B cell (primary cell): ENCODE measurements around the gene ANKRD24. TPM values are rescaled to one million over a fixed set of nuclear protein-coding genes. Genes with fewer than 3 reads are reported as not detected.

Source experiments
- ATAC-seq: fragments of 200-7000 bp; cut with Tn5 transposase; one replicate; pipeline ENCODE4 v1.10.0; 2021; ENCODE audit warnings: low read depth, mild to moderate bottlenecking, moderate number of reproducible peaks, moderate library complexity
- CTCF ChIA-PET: fragments of 350-600 bp; sonication (Branson Sonifier 250); formaldehyde crosslinking; loops from one replicate; lab custom pipeline; 2021; ENCODE audit warnings: antibody characterized with exemption, inconsistent platforms; lab: Charles Lee
- POLR2A ChIA-PET: fragments of 350-600 bp; sonication (Branson Sonifier 250); formaldehyde crosslinking; loops from one replicate; lab custom pipeline; 2021; ENCODE audit warnings: antibody characterized with exemption; lab: Charles Lee
- DNase-seq: peaks from one replicate; pipeline ENCODE4 v3.0.0; 2013
- H2AFZ ChIP-seq: 2 replicates; pipeline ENCODE4 v1.6.1; 2012; ENCODE audit warnings: mild to moderate bottlenecking, low read depth, low read length; ENCODE audit not compliant: insufficient read depth, poor library complexity, severe bottlenecking
- H3K27ac ChIP-seq, 2 donors: 1 replicate in 1 of 2; 2 replicates in 1 of 2; pipeline ENCODE4 v1.5.1; 2012 to 2013; ENCODE audit warnings: low read length in 2 of 2, mild to moderate bottlenecking in 2 of 2, moderate library complexity in 1 of 2
- H3K27me3 ChIP-seq, 4 experiments: fragments of 200-600 bp in 1 of 4; sonication (generic) in 1 of 4; replicated peaks in 1 of 4; 1 replicate in 2 of 4; 2 replicates in 2 of 4; pipeline versions ENCODE4 v1.6.1 to v1.7.0; 2013 to 2016; ENCODE audit warnings: low read length in 3 of 4, mild to moderate bottlenecking in 2 of 4, mixed read lengths in 1 of 4, moderate library complexity in 1 of 4; ENCODE audit not compliant: insufficient read depth in 4 of 4, control insufficient read depth in 3 of 4; ENCODE audit errors: control extremely low read depth in 1 of 4
- H3K36me3 ChIP-seq, 2 experiments: replicated peaks in 1 of 2; 1 replicate in 1 of 2; 2 replicates in 1 of 2; pipeline versions ENCODE4 v1.6.1 to v1.7.1; 2013; ENCODE audit warnings: low read length in 1 of 2; ENCODE audit not compliant: insufficient read depth in 2 of 2, control insufficient read depth in 1 of 2; ENCODE audit errors: control extremely low read depth in 1 of 2, extremely low read depth in 1 of 2
- H3K4me1 ChIP-seq, 2 donors: fragments of 200-600 bp in 1 of 2; sonication (generic) in 1 of 2; 1 replicate in 1 of 2; 2 replicates in 1 of 2; pipeline versions ENCODE4 v1.5.1 to v1.6.1; 2013 to 2017; ENCODE audit warnings: low read length in 2 of 2; ENCODE audit not compliant: control insufficient read depth in 2 of 2, insufficient read depth in 2 of 2
- H3K4me2 ChIP-seq: replicated peaks from 2 replicates; pipeline ENCODE3; 2012; ENCODE audit warnings: mild to moderate bottlenecking, low read depth, low read length; ENCODE audit not compliant: poor library complexity, severe bottlenecking
- H3K4me3 ChIP-seq, 5 experiments: fragments of 200-600 bp in 1 of 5; sonication (generic) in 1 of 5; 1 replicate in 3 of 5; 2 replicates in 2 of 5; pipeline versions ENCODE4 v1.5.1 to v1.7.0; 2011 to 2016; ENCODE audit warnings: low read length in 4 of 5, mild to moderate bottlenecking in 4 of 5, low read depth in 2 of 5, control low read depth in 1 of 5, moderate library complexity in 1 of 5; ENCODE audit not compliant: insufficient read depth in 1 of 5; ENCODE audit errors: control extremely low read depth in 1 of 5, extremely low read depth in 1 of 5
- H3K79me2 ChIP-seq: fragments of 200-600 bp; sonication (generic); one replicate; pipeline ENCODE4 v1.6.0; 2016; ENCODE audit warnings: low read length; ENCODE audit not compliant: control insufficient read depth, insufficient read depth
- H3K9ac ChIP-seq: fragments of 200-600 bp; sonication (generic); 2 replicates; pipeline ENCODE4 v1.6.1; 2017; ENCODE audit warnings: mild to moderate bottlenecking, low read length, moderate library complexity
- H3K9me3 ChIP-seq, 3 donors: one replicate each; pipeline versions ENCODE4 v1.6.1 to v1.7.1; 2013; ENCODE audit warnings: low read length in 2 of 3; ENCODE audit not compliant: control insufficient read depth in 2 of 3, insufficient read depth in 1 of 3; ENCODE audit errors: control extremely low read depth in 1 of 3
- H4K20me1 ChIP-seq: 2 replicates; pipeline ENCODE4 v1.6.0; 2012; ENCODE audit warnings: mild to moderate bottlenecking, low read length; ENCODE audit not compliant: insufficient read depth, control insufficient read depth, poor library complexity, severe bottlenecking
- H3K27ac Mint-ChIP-seq: one replicate; pipeline ENCODE4 v1.8.0; 2021; ENCODE audit warnings: mixed read lengths
- H3K27me3 Mint-ChIP-seq: one replicate; pipeline ENCODE4 v1.8.0; 2021; ENCODE audit warnings: mixed read lengths
- H3K4me1 Mint-ChIP-seq: one replicate; pipeline ENCODE4 v1.8.0; 2021; ENCODE audit warnings: mixed read lengths
- H3K4me3 Mint-ChIP-seq: one replicate; pipeline ENCODE4 v1.8.0; 2021; ENCODE audit warnings: mixed read lengths
- H3K9me3 Mint-ChIP-seq: one replicate; pipeline ENCODE4 v1.8.0; 2022; ENCODE audit warnings: mixed read lengths; ENCODE audit not compliant: insufficient read depth
- CTCF ChIP-seq: fragments of 200-600 bp; IDR thresholded peaks from one replicate; pipeline ENCODE4 v1.8.0; 2022; ENCODE audit warnings: antibody characterized with exemption, mild to moderate bottlenecking
- EZH2 ChIP-seq: IDR thresholded peaks from 2 replicates; pipeline ENCODE4 v1.6.1; 2012; ENCODE audit warnings: borderline replicate concordance, low read depth, mild to moderate bottlenecking, moderate library complexity, low read length; ENCODE audit not compliant: insufficient read depth, poor library complexity, severe bottlenecking
- WGBS: methylation state at CpG from one replicate; pipeline ENCODE4 v1.1.5; 2013; ENCODE audit warnings: missing lambda C conversion rate; ENCODE audit not compliant: insufficient coverage; 5-methylcytosine and 5-hydroxymethylcytosine counted together
- intact Hi-C: fragments of 100-400 bp; cut with micrococcal nuclease; formaldehyde crosslinking; loops from one replicate; pipeline ENCODE4 v1.10.0; 2022
- polyA plus RNA-seq: library from polyadenylated mRNA; depleted of rRNA; stranded (reverse); fragments of >200 nt; gene quantifications from 2 replicates; pipeline ENCODE4 v1.2.3, GENCODE V29; 2012
- total RNA-seq, 2 donors: library from RNA; stranded (reverse); fragments of 120-200 nt in 1 of 2; gene quantifications; 1 replicate in 1 of 2; 2 replicates in 1 of 2; pipeline versions ENCODE4 v1.2.3 to v1.2.4, GENCODE V29; 2013 to 2022

Gene ANKRD24
- total and polyA plus RNA-seq, 2 donors (not counting 1 experiment from before 2014, with no cell fraction given): 0.37 to 1.5 TPM

DNA sequence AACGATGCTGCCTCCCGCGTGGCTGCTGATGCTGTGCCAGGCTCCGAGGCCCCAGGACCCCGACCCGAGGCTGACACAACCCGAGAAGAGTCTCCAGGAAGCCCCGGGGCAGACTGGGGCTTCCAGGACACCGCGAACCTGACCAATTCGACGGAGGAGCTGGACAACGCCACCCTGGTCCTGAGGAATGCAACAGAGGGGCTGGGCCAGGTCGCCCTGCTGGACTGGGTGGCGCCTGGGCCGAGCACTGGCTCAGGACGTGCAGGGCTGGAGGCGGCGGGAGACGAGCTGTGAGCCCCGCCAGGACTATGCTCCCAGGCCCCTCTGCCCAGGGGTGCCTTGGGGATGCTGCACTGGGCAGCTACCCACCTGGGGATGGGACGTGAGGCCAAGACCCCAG, 10.8 kb upstream of the ANKRD24 start:
- DNase-seq (no peak), ATAC-seq (no peak)
- Histone ChIP-seq H3K27ac (no peak overlapping the region), H3K4me3 (no peak overlapping the region), H3K36me3 (peaks cover 0 to 12% of the 10 kb centered on the region in 2 experiments), H3K79me2 (no peaks in the 10 kb centered on the region), H3K27me3 (peaks cover 0 to 22% (median 8%) of the 10 kb centered on the region in 4 experiments), H2AFZ (no peak overlapping the region), H3K9me3 (peaks cover 0 to 9% (median 0%) of the 10 kb centered on the region in 3 donors), H3K4me1 (no peaks in the 10 kb centered on the region), H3K9ac (no peak overlapping the region), H4K20me1 (no peaks in the 10 kb centered on the region), H3K4me2 (no peak overlapping the region)
- intact Hi-C loops: no loop called here
- Mint-ChIP-seq H3K9me3 (no peaks in the 10 kb centered on the region), H3K27ac (no peak overlapping the region), H3K4me3 (no peak overlapping the region), H3K27me3 (peaks cover 17% of the 10 kb centered on the region), H3K4me1 (no peaks in the 10 kb centered on the region)
- TF ChIP-seq CTCF (no peak), EZH2 (no peak)
- 69% methylated on average over 22 of the region's 22 CpGs for WGBS
- CTCF ChIA-PET: no interaction called here
- POLR2A ChIA-PET: no interaction called here

DNA sequence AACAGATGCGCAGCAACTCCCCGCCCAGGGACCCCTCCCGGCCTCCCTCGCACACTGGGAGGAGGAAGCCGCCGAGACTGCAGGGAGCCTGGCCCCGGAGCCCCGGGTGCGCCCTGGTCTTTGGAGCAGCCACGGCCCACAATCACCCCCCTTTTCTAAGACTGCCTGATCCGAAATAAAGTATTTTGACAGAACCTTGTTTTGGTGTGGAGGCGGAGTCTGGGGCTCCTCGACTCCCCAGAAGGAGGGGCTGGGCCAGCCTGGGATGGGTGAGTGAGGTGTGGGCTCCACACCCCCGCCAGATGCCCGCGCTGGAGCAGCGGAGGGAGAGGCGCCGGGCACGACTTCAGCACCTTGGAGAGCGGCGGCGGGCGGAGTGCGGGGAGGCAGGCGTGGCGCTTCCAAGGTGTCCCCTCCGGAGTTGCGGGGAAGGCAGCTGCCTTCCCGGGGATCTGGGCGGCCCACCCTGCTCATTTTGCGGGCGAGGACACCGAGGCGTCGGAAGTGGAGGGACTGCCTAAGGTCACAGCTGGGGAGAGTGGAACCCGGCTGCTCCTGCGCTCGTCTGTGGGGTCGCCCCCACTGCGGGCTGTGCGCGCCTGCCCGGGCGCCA, 9.5 kb upstream of the ANKRD24 start:
- peaks cover 0 to 19% (median 7%) of the 10 kb centered on the region in 4 experiments for H3K27me3 ChIP-seq
- no peak overlapping the region for H3K4me3 ChIP-seq
- H4K20me1 ChIP-seq: no peaks in the 10 kb centered on the region
- peaks cover 0 to 9% (median 0%) of the 10 kb centered on the region in 3 donors for H3K9me3 ChIP-seq
- no peak overlapping the region for H2AFZ ChIP-seq
- ChIA-PET POLR2A (no interaction called here), CTCF (no interaction called here)
- H3K9me3 Mint-ChIP-seq: no peaks in the 10 kb centered on the region
- no peak overlapping the region for H3K9ac ChIP-seq
- ATAC-seq (peak; percentile 67), DNase-seq (peak; percentile 75)
- no peak overlapping the region for H3K4me3 Mint-ChIP-seq
- H3K4me1 Mint-ChIP-seq: no peaks in the 10 kb centered on the region
- H3K79me2 ChIP-seq: no peaks in the 10 kb centered on the region
- H3K27ac Mint-ChIP-seq: no peak overlapping the region
- H3K36me3 ChIP-seq: peaks cover 0 to 12% of the 10 kb centered on the region in 2 experiments
- peaks cover 17% of the 10 kb centered on the region for H3K27me3 Mint-ChIP-seq
- TF ChIP-seq EZH2 (no peak), CTCF (no peak)
- H3K4me2 ChIP-seq: no peak overlapping the region
- H3K27ac ChIP-seq: no peak overlapping the region
- no peaks in the 10 kb centered on the region for H3K4me1 ChIP-seq
- intact Hi-C loops: loop anchor here (1.0 kb wide), 1 partner anchor 9 kb away; the partner anchor contains the start of genes ANKRD24 and SIRT6
- 9% methylated on average over 35 of the region's 45 CpGs for WGBS
